ENCODE data around the gene SIRT7. TPM values are rescaled to one million over a fixed set of nuclear protein-coding genes. Genes with fewer than 3 reads are reported as not detected.

SIRT7 gene
- total RNA-seq, 6 experiments from 2014 or later: 7.4 to 15.0 (median 12.2) TPM

- Histone ChIP-seq H3K9me3 (no peaks in the 10 kb centered on the region), H3K4me3 (no peak overlapping the region), H3K27me3 (no peaks in the 10 kb centered on the region), H3K4me1 (peaks cover 0 to 70% (median 34%) of the 10 kb centered on the region in 4 donors), H3K27ac (peak overlapping the region; percentile 10 to 99 (median 17)), H3K36me3 (peaks cover 0 to 16% (median 8%) of the 10 kb centered on the region in 4 donors)
- intact Hi-C loops (cut with DNase I): no loop called here
- peak; percentile 0 to 6 (median 2) for ATAC-seq
- peak; percentile 49 to 73 (median 68) for DNase-seq
- peak; percentile 49 for TF ChIP-seq POLR2A (IDR thresholded peaks at IDR 0.05)
- no peak for TF ChIP-seq CTCF (IDR thresholded peaks at IDR 0.05)
- 18% methylated on average over 6 of the region's 28 CpGs for WGBS (ENCODE audit: insufficient coverage, low coverage, low lambda C conversion rate, missing lambda C conversion rate)
These were observed 49.8 kb downstream of the SIRT7 start for GRCh38 chr17:81867991-81868673.

GRCh38 chr17:81867170-81867990, 50.6 kb downstream of the SIRT7 start:
- Histone ChIP-seq H3K27ac (peak overlapping the region; percentile 17 to 99 (median 40)), H3K4me3 (no peak overlapping the region), H3K27me3 (no peaks in the 10 kb centered on the region), H3K36me3 (peaks cover 0 to 16% (median 8%) of the 10 kb centered on the region in 4 donors), H3K4me1 (peaks cover 0 to 72% (median 35%) of the 10 kb centered on the region in 4 donors), H3K9me3 (no peaks in the 10 kb centered on the region)
- peak; percentile 65 to 79 (median 75) for DNase-seq
- intact Hi-C loops (cut with DNase I): no loop called here
- ATAC-seq: peak; percentile 3 to 18 (median 14)
- WGBS (ENCODE audit: insufficient coverage, low coverage, low lambda C conversion rate, missing lambda C conversion rate): 16% methylated on average over 6 of the region's 23 CpGs
- TF ChIP-seq POLR2A (IDR thresholded peaks at IDR 0.05) (no peak), CTCF (IDR thresholded peaks at IDR 0.05) (no peak)

- Histone ChIP-seq H3K27ac (peak overlapping the region; percentile 41 to 99 (median 77)), H3K4me1 (peaks cover 0 to 77% (median 38%) of the 10 kb centered on the region in 4 donors)
These were observed 51.4 kb downstream of the SIRT7 start for GRCh38 chr17:81866440-81867169.

More at GRCh38 chr17:81866440-81867169, 51.4 kb downstream of the SIRT7 start:
- Histone ChIP-seq H3K36me3 (peaks cover 0 to 16% (median 8%) of the 10 kb centered on the region in 4 donors), H3K4me3 (no peak overlapping the region), H3K27me3 (no peaks in the 10 kb centered on the region), H3K9me3 (no peaks in the 10 kb centered on the region)
- ATAC-seq (no peak), DNase-seq (no peak)
- intact Hi-C loops (cut with DNase I): no loop called here
- WGBS (ENCODE audit: insufficient coverage, low coverage, low lambda C conversion rate, missing lambda C conversion rate): 72% methylated on average over 2 of the region's 18 CpGs
- no peak for TF ChIP-seq POLR2A (IDR thresholded peaks at IDR 0.05)
- TF ChIP-seq CTCF (IDR thresholded peaks at IDR 0.05): no peak
